Measurements from ENCODE around the gene SLC6A2. TPM values are rescaled to one million over a fixed set of nuclear protein-coding genes. Genes with fewer than 3 reads are reported as not detected.
A peak's percentile ranks its signal among the peaks of the same experiment; 100 is the strongest.

Gene SLC6A2
- polyA plus RNA-seq, 6 donors from 2014 or later = not detected

GRCh38 chr16:55698331-55698730 lies 42.5 kb downstream of the SLC6A2 start:
- no peaks in the 10 kb centered on the region for H3K4me1 Mint-ChIP-seq
- H3K27me3 Mint-ChIP-seq = peaks cover 9 to 12% (median 9%) of the 10 kb centered on the region in 3 donors
- H3K27ac Mint-ChIP-seq = no peak overlapping the region
- no peak for DNase-seq
- H3K36me3 Mint-ChIP-seq = no peaks in the 10 kb centered on the region
- no peak for ATAC-seq (ENCODE audit: low read depth in 2 of 2)
- no peak overlapping the region for H3K4me3 Mint-ChIP-seq
- no peaks in the 10 kb centered on the region for H3K9me3 Mint-ChIP-seq

GRCh38 chr16:55698946-55699345 lies 43.2 kb downstream of the SLC6A2 start:
- H3K27me3 Mint-ChIP-seq = peaks cover 9 to 16% (median 10%) of the 10 kb centered on the region in 3 donors
- H3K36me3 Mint-ChIP-seq = no peaks in the 10 kb centered on the region
- ATAC-seq (ENCODE audit: low read depth in 2 of 2) (no peak), DNase-seq (no peak)
- no peaks in the 10 kb centered on the region for H3K9me3 Mint-ChIP-seq
- H3K27ac Mint-ChIP-seq = peak overlapping the region in 1 of 6 donors; percentile 62
- H3K4me3 Mint-ChIP-seq = no peak overlapping the region
- H3K4me1 Mint-ChIP-seq = no peaks in the 10 kb centered on the region

- Mint-ChIP-seq H3K4me3 (no peak overlapping the region), H3K4me1 (no peaks in the 10 kb centered on the region), H3K27me3 (peaks cover 9 to 16% (median 10%) of the 10 kb centered on the region in 3 donors), H3K36me3 (no peaks in the 10 kb centered on the region), H3K9me3 (no peaks in the 10 kb centered on the region), H3K27ac (peak overlapping the region in 1 of 6 donors; percentile 14)
- DNase-seq (no peak), ATAC-seq (ENCODE audit: low read depth in 2 of 2) (no peak)
These were observed 43.8 kb downstream of the SLC6A2 start for GRCh38 chr16:55699616-55700015.

- peak overlapping the region in 2 of 6 donors; percentile 25 to 35 for H3K27ac Mint-ChIP-seq
- H3K4me3 Mint-ChIP-seq = no peak overlapping the region
- H3K27me3 Mint-ChIP-seq = peaks cover 9 to 16% (median 10%) of the 10 kb centered on the region in 3 donors
- H3K36me3 Mint-ChIP-seq = no peaks in the 10 kb centered on the region
- H3K9me3 Mint-ChIP-seq = no peaks in the 10 kb centered on the region
- no peak for ATAC-seq (ENCODE audit: low read depth in 2 of 2)
- DNase-seq = no peak
- H3K4me1 Mint-ChIP-seq = no peaks in the 10 kb centered on the region
These were observed 44.3 kb downstream of the SLC6A2 start for GRCh38 chr16:55700067-55700466.

GRCh38 chr16:55700961-55701360 lies 45.2 kb downstream of the SLC6A2 start:
- DNase-seq (no peak), ATAC-seq (ENCODE audit: low read depth in 2 of 2) (no peak)
- no peaks in the 10 kb centered on the region for H3K9me3 Mint-ChIP-seq
- no peak overlapping the region for H3K4me3 Mint-ChIP-seq
- H3K36me3 Mint-ChIP-seq = no peaks in the 10 kb centered on the region
- no peaks in the 10 kb centered on the region for H3K4me1 Mint-ChIP-seq
- H3K27ac Mint-ChIP-seq = no peak overlapping the region
- H3K27me3 Mint-ChIP-seq = peaks cover 9 to 16% (median 10%) of the 10 kb centered on the region in 3 donors

DNA sequence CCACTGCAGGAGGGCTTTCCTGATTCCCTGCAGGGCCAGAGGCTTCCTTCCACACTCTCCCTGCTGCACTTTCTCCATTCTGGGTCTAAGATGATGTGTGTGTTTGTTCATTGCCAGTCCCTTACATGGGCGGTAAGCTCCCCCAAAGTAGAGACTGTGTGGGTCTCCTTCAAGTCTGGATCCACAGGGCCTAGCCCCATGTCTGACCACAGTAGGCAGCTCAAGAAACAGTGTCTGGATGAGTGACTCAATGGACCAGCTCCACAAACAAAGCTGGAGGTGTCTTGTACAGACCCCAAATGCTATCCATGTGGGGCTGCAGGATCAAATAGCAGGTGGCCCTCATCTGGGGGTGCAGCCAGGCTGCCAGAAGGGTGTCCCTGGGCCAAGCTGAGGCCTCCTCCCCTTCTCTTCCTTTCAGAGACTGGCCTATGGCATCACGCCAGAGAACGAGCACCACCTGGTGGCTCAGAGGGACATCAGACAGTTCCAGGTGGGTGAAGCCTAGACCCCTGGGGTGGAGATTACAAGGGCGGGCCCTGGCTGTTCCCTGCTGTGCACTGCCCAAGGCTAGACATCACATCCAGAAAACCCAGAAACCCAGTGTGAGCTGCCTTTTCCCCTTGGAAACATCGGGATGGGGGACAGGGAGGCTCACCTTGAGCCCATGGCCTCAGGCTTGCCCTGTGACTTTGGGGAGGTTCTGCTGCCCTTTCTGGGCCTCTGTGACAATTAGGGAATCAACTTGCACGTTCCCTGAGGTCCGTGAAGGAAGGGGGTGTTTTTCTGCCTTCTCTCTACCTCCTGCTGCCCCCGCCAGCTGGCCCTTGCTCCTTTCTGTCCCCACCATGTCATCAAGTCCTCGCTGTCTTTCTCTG lies 45.9 kb downstream of the SLC6A2 start:
- peak in 1 of 2 donors; percentile 37 for ATAC-seq (ENCODE audit: low read depth in 2 of 2)
- peak; percentile 15 for DNase-seq
- no peaks in the 10 kb centered on the region for H3K4me1 Mint-ChIP-seq
- H3K9me3 Mint-ChIP-seq = no peaks in the 10 kb centered on the region
- peak overlapping the region in 1 of 6 donors; percentile 29 for H3K27ac Mint-ChIP-seq
- no peaks in the 10 kb centered on the region for H3K36me3 Mint-ChIP-seq
- H3K27me3 Mint-ChIP-seq = peaks cover 16 to 17% (median 16%) of the 10 kb centered on the region in 3 donors
- no peak overlapping the region for H3K4me3 Mint-ChIP-seq

DNA sequence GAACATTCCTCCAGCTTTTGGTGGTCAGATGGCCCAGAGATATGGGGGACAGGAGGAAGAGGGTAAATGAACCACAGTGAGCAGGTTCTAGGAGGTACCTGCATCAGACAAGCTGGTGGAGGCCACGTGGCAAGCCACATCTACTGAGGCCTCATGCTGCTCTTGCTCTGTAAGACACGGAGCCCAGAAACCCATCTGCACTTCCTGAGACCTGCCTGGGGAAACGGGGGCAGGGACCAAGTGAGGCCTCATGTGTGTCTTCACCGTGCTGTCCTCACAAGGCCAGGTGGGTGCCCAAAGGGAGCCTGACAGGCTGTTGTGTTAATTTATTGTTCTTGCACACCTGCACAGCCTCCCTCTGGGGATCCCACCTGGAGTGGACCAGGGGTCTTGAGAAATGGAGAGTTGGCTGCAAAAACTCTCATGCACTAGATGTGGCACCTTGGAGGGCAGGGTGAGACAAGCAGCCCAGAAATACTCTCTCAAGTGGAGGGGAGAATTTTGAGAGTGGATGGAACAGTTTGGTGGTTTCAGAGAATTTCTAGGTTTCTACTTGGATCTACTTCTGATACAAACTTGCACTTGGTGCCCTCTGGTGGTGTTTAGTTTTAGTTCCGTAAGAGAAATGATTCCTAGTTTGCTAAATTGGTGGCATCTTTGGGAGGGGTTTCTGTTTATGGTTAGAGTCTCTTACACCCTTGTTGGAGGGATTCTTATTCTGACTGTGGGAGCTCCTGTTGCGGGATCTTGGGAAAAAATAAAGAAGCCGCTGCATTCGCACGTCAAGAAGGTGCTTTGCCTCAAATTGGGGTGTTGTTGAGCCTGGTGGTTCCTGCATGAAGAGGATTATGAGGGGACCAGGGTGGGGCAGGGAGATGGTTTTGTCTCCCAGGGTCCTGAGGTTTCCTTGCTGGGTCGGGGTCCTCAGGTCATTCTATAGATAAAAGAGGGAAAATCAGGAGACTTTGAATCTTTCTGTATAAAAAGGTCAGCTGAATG lies 47.5 kb downstream of the SLC6A2 start:
- peaks cover 17 to 21% (median 20%) of the 10 kb centered on the region in 3 donors for H3K27me3 Mint-ChIP-seq
- DNase-seq (no peak), ATAC-seq (ENCODE audit: low read depth in 2 of 2) (no peak)
- H3K27ac Mint-ChIP-seq = no peak overlapping the region
- H3K36me3 Mint-ChIP-seq = no peaks in the 10 kb centered on the region
- no peaks in the 10 kb centered on the region for H3K4me1 Mint-ChIP-seq
- no peak overlapping the region for H3K4me3 Mint-ChIP-seq
- no peaks in the 10 kb centered on the region for H3K9me3 Mint-ChIP-seq

DNA sequence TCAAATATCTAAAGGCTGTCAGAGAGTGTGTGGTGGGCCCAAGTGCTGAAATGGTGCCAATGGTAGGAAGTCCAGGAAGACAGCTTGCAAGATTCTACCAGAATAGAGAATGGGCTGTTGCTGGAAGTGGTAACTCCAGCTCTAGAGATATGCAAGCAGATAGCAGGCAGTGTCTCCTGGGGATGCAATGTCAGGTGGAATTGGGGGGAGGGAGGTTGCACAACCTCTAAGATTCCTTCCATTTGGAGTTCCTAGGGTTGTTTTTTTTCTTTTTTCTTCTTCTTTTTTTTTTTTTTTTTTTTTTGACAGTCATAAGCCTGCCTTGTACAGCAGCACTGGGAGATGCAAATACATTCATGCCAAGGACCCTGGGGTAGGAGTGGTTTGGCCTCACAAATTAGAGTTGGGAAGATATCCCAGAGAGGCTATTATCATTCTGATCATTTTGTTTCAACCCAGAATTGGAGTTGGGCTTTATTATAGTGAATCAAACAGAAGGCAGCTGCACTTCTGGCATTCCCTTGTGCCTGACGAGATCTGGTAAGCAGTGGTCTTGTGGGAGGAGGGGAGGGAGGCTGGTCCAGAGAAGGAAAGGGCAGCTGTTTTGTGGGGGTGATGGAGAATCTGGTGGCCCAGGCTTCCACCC lies 51.1 kb downstream of the SLC6A2 start:
- Mint-ChIP-seq H3K4me1 (no peaks in the 10 kb centered on the region), H3K9me3 (no peaks in the 10 kb centered on the region), H3K27me3 (peaks cover 12 to 30% (median 13%) of the 10 kb centered on the region in 3 donors), H3K27ac (peak overlapping the region in 2 of 6 donors; percentile 4 to 27), H3K36me3 (no peaks in the 10 kb centered on the region), H3K4me3 (no peak overlapping the region)
- no peak for DNase-seq
- no peak for ATAC-seq (ENCODE audit: low read depth in 2 of 2)

DNA sequence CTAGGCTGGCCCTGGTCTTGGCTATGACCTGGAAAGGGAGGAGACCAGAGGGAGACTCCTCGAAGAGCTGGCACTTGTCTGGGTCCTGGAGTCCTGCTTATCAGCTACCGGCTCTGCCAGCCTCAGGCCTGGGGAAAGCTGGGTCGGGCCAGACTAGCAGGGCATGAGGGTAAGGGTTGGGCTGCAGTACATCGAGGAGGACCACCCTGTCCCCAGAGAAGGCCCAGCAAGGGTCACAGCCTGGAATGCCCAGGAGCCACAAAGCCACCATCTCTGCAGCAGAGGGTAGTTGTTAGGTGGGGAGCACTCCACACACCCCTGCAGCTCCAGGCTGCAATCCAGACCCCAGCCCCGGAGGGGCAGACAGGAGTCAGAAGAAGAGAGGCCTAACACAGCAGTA lies 54.0 kb downstream of the SLC6A2 start:
- ATAC-seq (ENCODE audit: low read depth in 2 of 2) (no peak), DNase-seq (no peak)
- peaks cover 19 to 51% (median 19%) of the 10 kb centered on the region in 3 donors for H3K27me3 Mint-ChIP-seq
- no peak overlapping the region for H3K4me3 Mint-ChIP-seq
- H3K9me3 Mint-ChIP-seq = no peaks in the 10 kb centered on the region
- H3K4me1 Mint-ChIP-seq = no peaks in the 10 kb centered on the region
- no peaks in the 10 kb centered on the region for H3K36me3 Mint-ChIP-seq
- no peak overlapping the region for H3K27ac Mint-ChIP-seq

- H3K27me3 Mint-ChIP-seq = peaks cover 20 to 51% (median 24%) of the 10 kb centered on the region in 3 donors
- H3K27ac Mint-ChIP-seq = no peak overlapping the region
- ATAC-seq (ENCODE audit: low read depth in 2 of 2) (no peak), DNase-seq (no peak)
- H3K4me3 Mint-ChIP-seq = no peak overlapping the region
- no peaks in the 10 kb centered on the region for H3K36me3 Mint-ChIP-seq
- no peaks in the 10 kb centered on the region for H3K9me3 Mint-ChIP-seq
- no peaks in the 10 kb centered on the region for H3K4me1 Mint-ChIP-seq
These were observed 54.7 kb downstream of the SLC6A2 start for GRCh38 chr16:55710466-55710865.

DNA sequence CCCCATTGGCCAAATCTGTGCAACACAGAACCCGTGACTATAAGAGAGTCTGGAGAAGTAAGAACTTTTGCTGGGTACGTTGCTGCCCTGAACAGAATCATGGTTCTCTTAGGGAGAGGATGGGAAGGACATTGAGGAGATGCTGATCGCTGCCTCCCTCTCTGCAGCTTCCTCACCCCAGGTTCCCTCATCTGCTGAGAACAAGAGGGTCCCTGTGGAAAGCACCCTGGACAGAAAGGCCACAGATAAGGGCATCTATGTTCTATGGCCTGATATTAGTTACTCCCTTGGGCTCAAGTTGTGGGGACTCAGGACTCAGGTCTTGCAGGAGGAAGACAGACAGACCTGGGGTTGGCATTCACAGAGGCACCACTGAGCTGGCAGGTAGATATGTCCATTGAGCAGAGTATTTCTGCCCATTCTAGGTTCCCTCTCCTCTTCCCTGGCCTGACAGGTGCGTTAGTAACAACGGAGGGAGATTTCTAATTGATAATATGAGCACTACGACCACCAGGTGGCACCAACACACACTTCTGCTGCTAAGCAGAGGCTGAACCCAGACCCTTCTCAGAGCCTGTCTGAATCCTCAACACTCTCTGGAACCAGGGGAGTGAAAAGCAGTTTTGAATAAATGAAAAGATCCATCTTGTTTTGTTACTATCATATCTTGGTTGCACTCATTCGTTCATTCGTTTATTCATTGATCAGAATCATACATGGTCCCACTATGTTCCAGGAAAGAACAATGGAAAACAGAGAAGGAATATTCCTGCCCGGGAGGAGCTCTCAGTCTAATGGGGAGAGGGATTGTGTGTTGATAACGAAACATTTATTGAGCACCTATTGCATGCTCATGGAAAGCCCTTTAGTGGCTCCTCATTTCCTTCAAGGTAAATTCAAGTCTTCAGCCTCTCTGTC lies 56.4 kb downstream of the SLC6A2 start:
- Mint-ChIP-seq H3K4me3 (no peak overlapping the region), H3K36me3 (no peaks in the 10 kb centered on the region), H3K9me3 (no peaks in the 10 kb centered on the region), H3K27me3 (peaks cover 31 to 50% (median 35%) of the 10 kb centered on the region in 3 donors), H3K27ac (no peak overlapping the region), H3K4me1 (no peaks in the 10 kb centered on the region)
- peak; percentile 24 for DNase-seq
- ATAC-seq (ENCODE audit: low read depth in 2 of 2) = peak in 1 of 2 donors; percentile 36

DNA sequence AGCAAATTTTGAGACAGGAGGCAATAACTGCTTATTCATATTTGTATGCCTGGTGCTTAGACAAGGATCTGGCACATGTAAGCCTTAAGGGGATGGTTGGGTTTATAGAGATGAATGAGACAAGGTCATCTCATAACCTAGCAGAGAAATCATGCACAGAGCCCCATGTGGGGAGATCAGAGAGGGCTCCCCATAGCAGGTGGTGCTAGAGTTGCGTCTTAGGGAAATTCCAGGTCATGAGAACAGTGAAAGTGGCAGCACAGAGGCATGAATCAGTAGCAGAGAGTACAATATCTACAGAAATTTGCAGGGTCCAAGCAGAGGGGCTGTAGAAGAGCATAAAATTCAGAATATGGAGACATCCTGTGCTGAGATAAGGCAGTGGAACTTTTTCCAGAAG lies 57.3 kb downstream of the SLC6A2 start:
- Mint-ChIP-seq H3K27me3 (peaks cover 36 to 59% (median 39%) of the 10 kb centered on the region in 3 donors), H3K4me3 (no peak overlapping the region), H3K36me3 (no peaks in the 10 kb centered on the region), H3K27ac (no peak overlapping the region), H3K9me3 (no peaks in the 10 kb centered on the region), H3K4me1 (no peaks in the 10 kb centered on the region)
- ATAC-seq (ENCODE audit: low read depth in 2 of 2) = no peak
- DNase-seq = no peak
